C4-2B (cell line): ENCODE data around the gene BNC2.

ENCODE experiments used
- ZFX ChIP-seq: fragments of 450-650 bp; IDR thresholded peaks from 2 replicates; pipeline ENCODE4 v1.6.1; 2017
- TF ChIP-seq, protein P1 (sequence below): fragments of 450-650 bp; conservative IDR thresholded peaks from 2 replicates; pipeline ENCODE4 v1.5.1; 2017; ENCODE audit warnings: mild to moderate bottlenecking

DNA sequence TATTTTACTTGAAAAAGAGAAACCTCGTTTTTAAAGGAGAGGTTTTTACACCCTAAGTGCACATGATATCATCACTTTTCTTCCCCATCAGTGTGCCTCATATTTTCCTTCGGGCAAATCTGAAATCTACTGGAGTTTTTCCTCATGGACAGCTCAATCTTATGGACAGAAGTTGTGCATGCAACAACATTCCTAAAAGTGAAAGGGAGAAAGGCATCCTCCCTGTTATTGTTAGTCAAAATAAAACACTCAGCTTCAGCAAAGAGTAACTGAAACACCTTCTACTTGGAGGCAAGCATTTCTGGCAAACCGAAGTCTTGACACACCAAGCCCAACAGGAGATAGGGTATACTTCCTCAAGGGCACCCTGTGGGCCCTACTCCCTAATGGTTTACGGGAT lies 217.9 kb downstream of the BNC2 start:
- TF ChIP-seq, protein P1, sequence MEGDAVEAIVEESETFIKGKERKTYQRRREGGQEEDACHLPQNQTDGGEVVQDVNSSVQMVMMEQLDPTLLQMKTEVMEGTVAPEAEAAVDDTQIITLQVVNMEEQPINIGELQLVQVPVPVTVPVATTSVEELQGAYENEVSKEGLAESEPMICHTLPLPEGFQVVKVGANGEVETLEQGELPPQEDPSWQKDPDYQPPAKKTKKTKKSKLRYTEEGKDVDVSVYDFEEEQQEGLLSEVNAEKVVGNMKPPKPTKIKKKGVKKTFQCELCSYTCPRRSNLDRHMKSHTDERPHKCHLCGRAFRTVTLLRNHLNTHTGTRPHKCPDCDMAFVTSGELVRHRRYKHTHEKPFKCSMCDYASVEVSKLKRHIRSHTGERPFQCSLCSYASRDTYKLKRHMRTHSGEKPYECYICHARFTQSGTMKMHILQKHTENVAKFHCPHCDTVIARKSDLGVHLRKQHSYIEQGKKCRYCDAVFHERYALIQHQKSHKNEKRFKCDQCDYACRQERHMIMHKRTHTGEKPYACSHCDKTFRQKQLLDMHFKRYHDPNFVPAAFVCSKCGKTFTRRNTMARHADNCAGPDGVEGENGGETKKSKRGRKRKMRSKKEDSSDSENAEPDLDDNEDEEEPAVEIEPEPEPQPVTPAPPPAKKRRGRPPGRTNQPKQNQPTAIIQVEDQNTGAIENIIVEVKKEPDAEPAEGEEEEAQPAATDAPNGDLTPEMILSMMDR: no peak
- TF ChIP-seq ZFX: no peak
